Epithelial cell of proximal tubule (primary cell): ENCODE measurements around the gene TMEM213. TPM values are rescaled to one million over a fixed set of nuclear protein-coding genes. Genes with fewer than 3 reads are reported as not detected.

Experiments used
- DNase-seq: peaks from one replicate; pipeline ENCODE4 v3.0.0-alpha.2; 2011; ENCODE audit warnings: low read depth
- H3K4me3 ChIP-seq: 2 replicates; pipeline ENCODE4 v1.5.1; 2011; ENCODE audit warnings: low read depth, mild to moderate bottlenecking, low read length
- total RNA-seq: library from RNA; depleted of rRNA; stranded (reverse); fragments of >200 nt; gene quantifications from 2 replicates; pipeline ENCODE4 v1.2.3, GENCODE V29; 2015
- TF ChIP-seq, protein P1 (sequence below): conservative IDR thresholded peaks from 2 replicates; pipeline ENCODE4 v1.5.1; 2012; ENCODE audit warnings: low read depth, mild to moderate bottlenecking, low read length

The TMEM213 gene
- total RNA-seq, 1 donor from 2014 or later, result not detected

DNA sequence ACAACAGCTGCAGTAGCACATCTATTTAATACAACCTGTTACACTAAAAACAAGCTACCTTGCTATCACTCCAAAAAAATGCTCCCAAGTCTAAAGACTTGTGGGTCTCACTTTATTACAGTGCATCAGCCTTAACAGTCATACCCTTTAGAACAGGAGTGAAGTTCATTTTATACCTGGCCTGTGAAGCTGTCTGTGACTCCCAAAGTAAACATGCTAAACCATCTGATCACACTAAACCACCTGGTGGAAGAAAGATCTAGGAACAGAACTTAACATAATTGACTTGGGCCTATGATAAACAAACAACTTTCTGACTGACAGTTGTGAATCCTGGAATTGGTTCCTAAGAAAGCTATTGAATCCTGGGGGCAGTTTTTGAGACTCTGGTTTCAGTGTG is 81.1 kb downstream of the TMEM213 start:
- TF ChIP-seq, protein P1, sequence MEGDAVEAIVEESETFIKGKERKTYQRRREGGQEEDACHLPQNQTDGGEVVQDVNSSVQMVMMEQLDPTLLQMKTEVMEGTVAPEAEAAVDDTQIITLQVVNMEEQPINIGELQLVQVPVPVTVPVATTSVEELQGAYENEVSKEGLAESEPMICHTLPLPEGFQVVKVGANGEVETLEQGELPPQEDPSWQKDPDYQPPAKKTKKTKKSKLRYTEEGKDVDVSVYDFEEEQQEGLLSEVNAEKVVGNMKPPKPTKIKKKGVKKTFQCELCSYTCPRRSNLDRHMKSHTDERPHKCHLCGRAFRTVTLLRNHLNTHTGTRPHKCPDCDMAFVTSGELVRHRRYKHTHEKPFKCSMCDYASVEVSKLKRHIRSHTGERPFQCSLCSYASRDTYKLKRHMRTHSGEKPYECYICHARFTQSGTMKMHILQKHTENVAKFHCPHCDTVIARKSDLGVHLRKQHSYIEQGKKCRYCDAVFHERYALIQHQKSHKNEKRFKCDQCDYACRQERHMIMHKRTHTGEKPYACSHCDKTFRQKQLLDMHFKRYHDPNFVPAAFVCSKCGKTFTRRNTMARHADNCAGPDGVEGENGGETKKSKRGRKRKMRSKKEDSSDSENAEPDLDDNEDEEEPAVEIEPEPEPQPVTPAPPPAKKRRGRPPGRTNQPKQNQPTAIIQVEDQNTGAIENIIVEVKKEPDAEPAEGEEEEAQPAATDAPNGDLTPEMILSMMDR, result no peak
- no peak overlapping the region for H3K4me3 ChIP-seq
- no peak for DNase-seq

DNA sequence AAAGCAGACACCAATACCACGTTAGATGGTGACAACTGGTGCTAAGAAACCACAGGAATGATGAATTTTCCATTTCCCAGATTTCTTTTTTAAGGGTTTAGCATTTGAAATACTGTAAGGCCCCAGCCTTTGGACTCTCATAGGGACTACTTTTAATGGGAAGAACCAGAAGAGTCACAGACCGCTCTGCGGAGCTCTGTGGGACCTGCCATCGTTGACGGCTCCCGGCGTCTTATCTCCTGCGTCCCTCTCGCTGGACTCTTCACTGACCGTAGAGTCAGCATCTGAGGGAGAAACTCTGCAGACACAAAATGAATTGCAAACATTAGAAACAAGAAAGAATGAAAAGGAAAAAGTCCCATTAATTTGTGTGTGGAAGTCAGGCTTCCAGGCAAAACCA is 81.6 kb downstream of the TMEM213 start:
- DNase-seq, result no peak
- H3K4me3 ChIP-seq, result no peak overlapping the region
- TF ChIP-seq, protein P1, result no peak

DNA sequence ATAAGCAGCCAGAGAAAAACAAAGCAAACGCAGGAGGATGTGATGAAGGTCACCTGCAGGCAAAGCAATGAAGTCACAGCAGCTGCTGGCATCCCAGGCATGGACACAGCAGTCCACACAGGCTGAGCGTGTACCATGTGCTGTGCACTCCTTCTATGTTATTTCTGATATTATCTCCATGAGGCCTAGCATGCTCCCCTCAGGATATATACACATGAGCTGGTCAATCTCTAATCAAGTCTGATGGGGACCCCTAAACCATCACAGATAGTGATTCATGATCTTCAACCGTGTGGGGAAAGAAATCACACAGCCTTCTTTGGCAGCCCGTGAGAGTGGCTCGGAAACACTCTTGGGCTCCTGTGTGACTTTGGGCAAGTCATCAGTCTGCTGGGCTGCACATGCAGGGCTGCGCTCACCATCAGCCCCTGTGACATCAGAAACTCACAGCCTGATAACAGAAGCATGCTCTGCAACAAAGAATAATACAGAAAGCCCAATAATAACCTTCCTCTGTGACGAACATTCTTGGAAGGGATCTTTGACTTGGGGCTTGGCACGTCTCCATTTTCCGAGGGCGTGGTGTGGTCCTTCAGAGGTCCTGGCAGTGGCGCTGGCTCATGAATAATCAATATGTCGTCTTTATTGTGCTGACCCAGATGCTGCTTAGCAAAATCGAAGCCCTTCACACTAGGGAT is 83.2 kb downstream of the TMEM213 start:
- DNase-seq, result no peak

DNA sequence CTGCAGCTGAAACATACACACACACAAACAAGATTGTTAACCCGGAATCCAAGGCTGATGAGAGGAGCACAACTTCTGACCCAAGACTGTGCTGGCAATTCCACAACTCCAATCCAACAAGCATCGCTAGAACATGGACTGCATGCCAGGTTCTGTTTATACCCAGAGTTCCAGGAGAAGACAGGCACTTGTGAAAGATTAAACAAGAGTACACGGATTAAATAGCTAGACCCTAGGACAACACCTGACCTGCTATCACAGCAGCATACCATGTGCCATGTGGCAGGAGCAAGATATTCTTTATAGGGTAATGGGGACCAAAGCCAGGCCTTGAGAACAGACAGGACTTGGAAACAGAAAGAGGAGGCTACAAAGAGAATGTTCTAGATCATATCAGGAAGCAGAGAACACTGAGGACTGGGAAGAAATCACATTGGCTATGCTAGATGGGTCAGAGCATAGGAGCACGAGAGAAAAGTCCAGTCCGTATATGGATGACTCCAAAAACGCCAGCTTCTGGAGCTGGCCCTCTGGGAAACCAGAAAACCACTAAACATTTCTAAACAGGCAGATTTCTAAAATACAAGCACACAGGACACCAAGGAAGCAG is 83.9 kb downstream of the TMEM213 start:
- TF ChIP-seq, protein P1, result no peak
- no peak for DNase-seq
- no peak overlapping the region for H3K4me3 ChIP-seq

More for the DNA sequence above, 83.2 kb downstream of the TMEM213 start:
- TF ChIP-seq, protein P1, result no peak
- H3K4me3 ChIP-seq, result no peak overlapping the region

DNA sequence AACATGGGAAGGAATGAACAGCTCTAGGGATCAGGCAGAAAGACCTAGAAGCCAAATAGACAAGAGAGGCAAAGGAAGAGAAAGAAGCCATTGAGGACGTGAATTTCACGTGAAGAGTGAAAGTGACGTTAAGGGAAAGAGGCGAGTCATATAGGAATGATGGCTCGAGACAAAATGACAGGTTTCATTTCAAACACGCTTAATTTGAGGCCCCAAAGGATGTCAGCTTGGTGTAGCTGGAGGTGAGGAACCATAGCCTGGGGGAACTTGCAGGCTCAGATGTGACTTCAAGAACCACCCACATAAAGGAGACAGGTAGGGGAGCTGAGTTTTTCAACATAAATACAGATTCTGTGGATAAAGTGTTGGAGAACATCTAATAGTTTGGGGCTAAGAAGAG is 84.5 kb downstream of the TMEM213 start:
- TF ChIP-seq, protein P1, result no peak
- no peak overlapping the region for H3K4me3 ChIP-seq
- DNase-seq, result no peak

DNA sequence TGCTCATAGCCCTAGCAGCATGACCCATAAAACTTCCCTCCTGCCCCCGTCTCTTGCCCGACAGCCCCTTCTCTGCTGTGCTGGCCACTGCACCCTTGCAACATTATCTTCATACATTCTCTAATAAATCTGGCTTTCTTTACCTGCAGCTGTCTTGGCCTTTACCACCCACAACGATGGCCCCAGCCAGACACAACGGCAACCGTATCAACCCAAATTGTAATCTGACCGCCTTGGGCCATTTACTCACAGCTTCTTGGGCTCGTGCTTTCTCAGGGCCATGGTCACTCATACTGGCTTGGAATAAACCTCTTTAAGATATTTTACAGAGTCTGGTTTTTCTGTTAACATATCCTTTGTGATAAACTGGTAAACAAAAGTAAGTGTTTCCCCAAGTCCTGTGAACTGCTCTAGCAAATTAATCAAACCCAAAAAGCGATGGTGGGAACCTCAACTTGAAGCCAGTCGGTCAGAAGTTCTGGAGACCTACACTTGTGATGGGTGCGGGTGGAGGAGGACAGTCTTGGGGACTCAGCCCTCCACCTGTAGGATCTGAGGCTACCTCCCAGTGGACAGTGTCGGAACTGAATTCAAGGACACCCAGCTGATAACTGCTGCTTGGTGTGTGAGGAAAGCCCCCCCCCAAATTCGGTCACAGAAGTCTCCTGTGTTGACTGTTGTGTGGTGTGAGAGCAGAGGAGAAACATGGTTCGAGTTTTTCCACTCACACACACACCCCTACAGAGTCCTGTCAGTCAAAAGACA is 87.8 kb downstream of the TMEM213 start:
- TF ChIP-seq, protein P1, result peak; percentile 38
- no peak for DNase-seq

More for the DNA sequence above, 87.8 kb downstream of the TMEM213 start:
- no peak overlapping the region for H3K4me3 ChIP-seq
